Panc1 (cell line): ENCODE measurements around the gene TPRX2. TPM values are rescaled to one million over a fixed set of nuclear protein-coding genes. Genes with fewer than 3 reads are reported as not detected.

Experiments
- ATAC-seq: fragments of 200-7000 bp; cut with Tn5 transposase; 2 replicates; pipeline ENCODE4 v1.9.1; 2020; ENCODE audit warnings: mild to moderate bottlenecking, moderate library complexity
- BruUV-seq: library from RNA; stranded (reverse); fragments of 400-500 nt; replicated peaks from 2 replicates; lab custom pipeline; 2021; lab: Mats Ljungman, UMichigan
- CTCF ChIA-PET: fragments of 300-600 bp; sonication (Branson Sonifier 250); formaldehyde crosslinking; loops from one replicate; lab custom pipeline; 2022; ENCODE audit warnings: antibody characterized with exemption; lab: Charles Lee
- POLR2A ChIA-PET: fragments of 300-600 bp; sonication (Branson Sonifier 250); formaldehyde crosslinking; loops from one replicate; lab custom pipeline; 2022; ENCODE audit warnings: antibody characterized with exemption; lab: Charles Lee
- DNase-seq: peaks from one replicate; pipeline ENCODE4 v3.0.0-alpha.2; 2010; ENCODE audit warnings: low read depth, low spot score
- H3K27ac ChIP-seq: 2 replicates; pipeline ENCODE4 v1.5.1; 2011; ENCODE audit warnings: mild to moderate bottlenecking, low read length, inconsistent platforms
- H3K27me3 ChIP-seq: fragments of 200-500 bp; sonication (Bioruptor generic); 2 replicates; pipeline ENCODE4 v1.6.0; 2014; ENCODE audit warnings: low read length, inconsistent platforms; ENCODE audit not compliant: control insufficient read depth, insufficient read depth
- H3K36me3 ChIP-seq: fragments of 200-500 bp; sonication (Bioruptor generic); 2 replicates; pipeline ENCODE4 v1.5.1; 2014; ENCODE audit warnings: inconsistent platforms, mild to moderate bottlenecking, low read length, moderate library complexity; ENCODE audit not compliant: control insufficient read depth, insufficient read depth
- H3K4me1 ChIP-seq: 2 replicates; pipeline ENCODE4 v1.5.1; 2011; ENCODE audit warnings: inconsistent platforms, mild to moderate bottlenecking, low read length, moderate library complexity; ENCODE audit not compliant: control insufficient read depth, insufficient read depth
- H3K4me3 ChIP-seq, 2 experiments: 2 replicates each; pipeline ENCODE4 v1.5.1; 2011 to 2012; ENCODE audit warnings: low read depth in 2 of 2, low read length in 2 of 2, mild to moderate bottlenecking in 2 of 2, inconsistent platforms in 1 of 2, moderate library complexity in 1 of 2
- H3K9me3 ChIP-seq: fragments of 200-500 bp; sonication (Bioruptor generic); 2 replicates; pipeline ENCODE4 v1.5.1; 2014; ENCODE audit warnings: low read depth, mild to moderate bottlenecking, inconsistent platforms, low read length, moderate library complexity; ENCODE audit not compliant: control insufficient read depth, insufficient read depth
- POLR2AphosphoS5 ChIP-seq: IDR thresholded peaks from 2 replicates; pipeline ENCODE4 v1.6.1; 2012; ENCODE audit warnings: mild to moderate bottlenecking, low read depth, low read length, moderate library complexity
- SIN3A ChIP-seq: IDR thresholded peaks from 2 replicates; pipeline ENCODE4 v1.6.1; 2012; ENCODE audit warnings: low read depth, mild to moderate bottlenecking, low read length, moderate library complexity, borderline replicate concordance; ENCODE audit not compliant: insufficient read depth
- TCF7L2 ChIP-seq: IDR thresholded peaks from 2 replicates; pipeline ENCODE4 v1.6.1; 2011; ENCODE audit warnings: mild to moderate bottlenecking, low read depth, low read length, inconsistent platforms
- in situ Hi-C: cut with HindIII; loops from 2 replicates; pipeline ENCODE4 v1.10.0; 2016; ENCODE audit warnings: low sequenced_read_pairs, low pct_unique_long_range_greater_than_20kb
- intact Hi-C: fragments of 100-400 bp; cut with micrococcal nuclease; formaldehyde crosslinking; loops from one replicate; pipeline ENCODE4 v1.10.0; 2022; ENCODE audit not compliant: unreplicated experiment
- total RNA-seq: library from RNA; stranded (reverse); gene quantifications from one replicate; pipeline ENCODE4 v1.2.1, GENCODE V29; 2021; ENCODE audit not compliant: unreplicated experiment
- TF ChIP-seq, protein P1 (sequence below): fragments of 450-650 bp; IDR thresholded peaks from 2 replicates; pipeline ENCODE4 v1.5.1; 2017; ENCODE audit warnings: mild to moderate bottlenecking
- TF ChIP-seq, protein P2 (sequence below), 2 experiments: IDR thresholded peaks; 2 replicates each; pipeline ENCODE4 v1.6.1; 2011 to 2012; ENCODE audit warnings: low read depth in 2 of 2, control low read depth in 1 of 2, low read length in 1 of 2, mild to moderate bottlenecking in 1 of 2, moderate library complexity in 1 of 2; ENCODE audit not compliant: insufficient read depth in 1 of 2

Gene TPRX2
- total RNA-seq, 1 experiment from 2014 or later, result not detected

DNA sequence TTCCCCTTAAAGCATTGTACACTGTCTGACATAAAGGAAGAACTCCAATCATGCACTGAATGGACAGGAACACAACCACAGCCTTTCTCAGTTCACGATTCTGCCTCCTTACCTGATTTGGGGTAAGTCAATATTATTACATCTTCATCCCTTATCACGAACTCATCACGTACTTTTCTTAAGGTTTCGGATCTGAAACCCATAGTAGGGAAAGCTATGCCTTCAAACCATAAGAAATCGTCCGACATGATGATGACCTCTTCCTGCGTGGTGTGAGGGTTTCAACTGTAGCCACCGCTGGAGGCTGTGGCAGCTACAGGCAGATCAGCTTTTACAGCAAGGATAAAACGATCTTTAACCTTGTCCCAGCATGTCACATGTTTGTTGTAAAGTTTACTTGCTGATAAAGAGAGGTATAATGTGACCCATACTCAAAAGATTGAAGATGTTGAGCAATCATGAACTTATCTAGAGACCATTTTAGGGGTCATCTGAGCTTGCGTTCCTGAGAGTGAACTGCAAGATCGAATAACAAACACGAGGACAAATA is 27.1 kb downstream of the TPRX2 start, which contains the start of gene SULT2A1:
Gene SULT2A1 (minus strand): TSS at position 306 of the 550 bp plus-strand sequence. CDS start 58 bp downstream, at position 248.
- CTCF ChIA-PET, result interaction anchor here (0.6 kb wide), 1 partner anchor 21 kb away, joined by 7 read pairs; no protein-coding TSS in a partner anchor
- ATAC-seq (no peak), DNase-seq (no peak)
- H3K27ac ChIP-seq, result no peak within 1 kb of the TSS
- intact Hi-C loops (no loop called here), in situ Hi-C loops (no loop called here)
- BruUV-seq, result no TSS peak
- no peak within 1 kb of the TSS for H3K4me3 ChIP-seq
- TF ChIP-seq, protein P1, sequence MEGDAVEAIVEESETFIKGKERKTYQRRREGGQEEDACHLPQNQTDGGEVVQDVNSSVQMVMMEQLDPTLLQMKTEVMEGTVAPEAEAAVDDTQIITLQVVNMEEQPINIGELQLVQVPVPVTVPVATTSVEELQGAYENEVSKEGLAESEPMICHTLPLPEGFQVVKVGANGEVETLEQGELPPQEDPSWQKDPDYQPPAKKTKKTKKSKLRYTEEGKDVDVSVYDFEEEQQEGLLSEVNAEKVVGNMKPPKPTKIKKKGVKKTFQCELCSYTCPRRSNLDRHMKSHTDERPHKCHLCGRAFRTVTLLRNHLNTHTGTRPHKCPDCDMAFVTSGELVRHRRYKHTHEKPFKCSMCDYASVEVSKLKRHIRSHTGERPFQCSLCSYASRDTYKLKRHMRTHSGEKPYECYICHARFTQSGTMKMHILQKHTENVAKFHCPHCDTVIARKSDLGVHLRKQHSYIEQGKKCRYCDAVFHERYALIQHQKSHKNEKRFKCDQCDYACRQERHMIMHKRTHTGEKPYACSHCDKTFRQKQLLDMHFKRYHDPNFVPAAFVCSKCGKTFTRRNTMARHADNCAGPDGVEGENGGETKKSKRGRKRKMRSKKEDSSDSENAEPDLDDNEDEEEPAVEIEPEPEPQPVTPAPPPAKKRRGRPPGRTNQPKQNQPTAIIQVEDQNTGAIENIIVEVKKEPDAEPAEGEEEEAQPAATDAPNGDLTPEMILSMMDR, result no peak
- TF ChIP-seq POLR2AphosphoS5, result no peak
- TF ChIP-seq, protein P2, sequence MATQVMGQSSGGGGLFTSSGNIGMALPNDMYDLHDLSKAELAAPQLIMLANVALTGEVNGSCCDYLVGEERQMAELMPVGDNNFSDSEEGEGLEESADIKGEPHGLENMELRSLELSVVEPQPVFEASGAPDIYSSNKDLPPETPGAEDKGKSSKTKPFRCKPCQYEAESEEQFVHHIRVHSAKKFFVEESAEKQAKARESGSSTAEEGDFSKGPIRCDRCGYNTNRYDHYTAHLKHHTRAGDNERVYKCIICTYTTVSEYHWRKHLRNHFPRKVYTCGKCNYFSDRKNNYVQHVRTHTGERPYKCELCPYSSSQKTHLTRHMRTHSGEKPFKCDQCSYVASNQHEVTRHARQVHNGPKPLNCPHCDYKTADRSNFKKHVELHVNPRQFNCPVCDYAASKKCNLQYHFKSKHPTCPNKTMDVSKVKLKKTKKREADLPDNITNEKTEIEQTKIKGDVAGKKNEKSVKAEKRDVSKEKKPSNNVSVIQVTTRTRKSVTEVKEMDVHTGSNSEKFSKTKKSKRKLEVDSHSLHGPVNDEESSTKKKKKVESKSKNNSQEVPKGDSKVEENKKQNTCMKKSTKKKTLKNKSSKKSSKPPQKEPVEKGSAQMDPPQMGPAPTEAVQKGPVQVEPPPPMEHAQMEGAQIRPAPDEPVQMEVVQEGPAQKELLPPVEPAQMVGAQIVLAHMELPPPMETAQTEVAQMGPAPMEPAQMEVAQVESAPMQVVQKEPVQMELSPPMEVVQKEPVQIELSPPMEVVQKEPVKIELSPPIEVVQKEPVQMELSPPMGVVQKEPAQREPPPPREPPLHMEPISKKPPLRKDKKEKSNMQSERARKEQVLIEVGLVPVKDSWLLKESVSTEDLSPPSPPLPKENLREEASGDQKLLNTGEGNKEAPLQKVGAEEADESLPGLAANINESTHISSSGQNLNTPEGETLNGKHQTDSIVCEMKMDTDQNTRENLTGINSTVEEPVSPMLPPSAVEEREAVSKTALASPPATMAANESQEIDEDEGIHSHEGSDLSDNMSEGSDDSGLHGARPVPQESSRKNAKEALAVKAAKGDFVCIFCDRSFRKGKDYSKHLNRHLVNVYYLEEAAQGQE (IDR thresholded peaks at IDR 0.05; ENCODE audit: insufficient read depth in 1 of 2, low read depth in 2 of 2, low read length in 1 of 2), result no peak
- no peak for TF ChIP-seq TCF7L2
- no peak for TF ChIP-seq SIN3A
- no peaks in the 10 kb centered on the region for H3K36me3 ChIP-seq
- no peaks in the 10 kb centered on the region for H3K9me3 ChIP-seq
- no peaks in the 10 kb centered on the region for H3K4me1 ChIP-seq
- no peaks in the 10 kb centered on the region; the same call in 1 of the 2 replicates for H3K27me3 ChIP-seq
- POLR2A ChIA-PET, result no interaction called here

DNA sequence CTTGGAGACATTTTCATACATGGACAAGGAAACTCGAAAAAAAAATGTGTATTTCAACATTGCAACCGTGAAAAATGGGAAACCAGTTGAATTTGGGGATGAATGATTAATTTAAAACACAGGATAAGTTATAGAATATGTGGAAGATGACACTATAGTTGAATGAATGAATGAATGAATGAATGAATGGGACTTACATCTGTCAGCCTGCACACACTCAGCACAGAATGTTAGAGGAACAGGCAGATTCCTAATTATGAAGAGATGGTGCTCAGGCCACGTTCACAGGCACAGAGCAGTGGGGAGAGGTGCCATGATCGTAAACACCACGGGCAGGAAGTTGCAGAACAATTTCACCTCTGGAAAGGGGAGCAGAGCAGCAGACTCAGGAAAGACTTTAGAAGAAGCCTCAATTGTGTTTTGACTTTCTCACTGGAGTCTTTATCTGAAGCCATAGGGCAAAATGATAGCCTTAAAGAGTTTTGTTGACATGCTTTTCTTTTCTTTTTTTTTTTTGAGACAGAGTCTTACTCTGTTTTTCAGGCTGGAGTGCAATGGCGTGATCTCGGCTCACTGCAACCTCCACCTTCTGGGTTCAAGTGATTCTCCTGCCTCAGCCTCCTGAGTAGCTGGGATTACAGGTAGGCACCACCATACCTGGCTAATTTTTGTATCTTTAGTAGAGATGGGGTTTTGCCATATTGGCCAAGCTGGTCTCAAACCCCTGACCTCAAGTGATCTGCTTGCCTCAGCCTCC is 32.0 kb downstream of the TPRX2 start:
- BruUV-seq, result no TSS peak
- no peaks in the 10 kb centered on the region for H3K36me3 ChIP-seq
- DNase-seq (no peak), ATAC-seq (no peak)
- TF ChIP-seq, protein P1, result no peak
- TF ChIP-seq SIN3A (no peak), TCF7L2 (no peak), POLR2AphosphoS5 (no peak)
- TF ChIP-seq, protein P2 (IDR thresholded peaks at IDR 0.05; ENCODE audit: insufficient read depth in 1 of 2, low read depth in 2 of 2, low read length in 1 of 2), result no peak
- no peaks in the 10 kb centered on the region; the same call in 1 of the 2 replicates for H3K27me3 ChIP-seq
- no peak overlapping the region for H3K4me3 ChIP-seq
- in situ Hi-C loops (no loop called here), intact Hi-C loops (no loop called here)
- no peak overlapping the region for H3K27ac ChIP-seq
- H3K9me3 ChIP-seq, result no peaks in the 10 kb centered on the region
- POLR2A ChIA-PET, result no interaction called here
- no peaks in the 10 kb centered on the region for H3K4me1 ChIP-seq
- CTCF ChIA-PET, result no interaction called here
